GM21515 (cell line): ENCODE measurements around the gene AKR7A2.

Source experiments
- ATAC-seq: cut with Tn5 transposase; IDR thresholded peaks from one replicate; pipeline ENCODE4 v1.9.1; 2021; ENCODE audit not compliant: unreplicated experiment

The AKR7A2 gene

DNA sequence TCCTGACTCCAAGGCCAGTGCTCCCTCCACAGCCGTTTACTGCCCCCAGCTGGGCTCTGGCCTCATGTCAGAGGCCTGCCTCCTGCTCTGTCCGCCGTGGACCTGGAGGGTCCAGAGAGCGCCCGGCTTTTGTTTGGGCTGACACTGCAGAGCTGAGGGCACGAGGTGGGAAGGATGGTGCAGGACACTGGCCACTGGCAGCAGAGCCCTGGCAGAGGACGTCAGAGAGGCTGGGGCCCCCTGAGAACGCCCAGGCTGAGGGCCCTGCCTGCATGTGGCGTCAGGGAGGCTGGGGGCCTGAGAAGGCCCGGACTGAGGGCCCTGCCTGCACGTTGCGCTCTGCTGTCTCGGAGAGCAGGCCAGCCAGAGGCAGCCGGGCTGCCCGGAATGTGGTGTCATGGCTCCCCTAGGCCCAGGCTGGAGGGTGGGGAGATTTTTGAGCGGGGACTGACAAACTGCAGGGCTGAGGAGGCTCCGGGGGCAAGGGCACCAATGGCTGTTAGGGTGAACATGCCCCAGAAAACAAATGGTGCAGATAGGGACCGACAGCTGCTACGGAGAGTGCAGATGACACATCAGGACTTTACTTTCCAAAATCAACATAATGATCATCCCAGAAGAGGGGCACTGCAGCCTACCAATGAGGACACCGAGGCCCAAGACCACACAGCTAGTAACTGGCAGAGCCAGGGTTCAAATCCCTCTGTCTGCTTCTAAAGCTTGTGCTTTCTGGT is 31.8 kb upstream of the AKR7A2 start:
- ATAC-seq = no peak

DNA sequence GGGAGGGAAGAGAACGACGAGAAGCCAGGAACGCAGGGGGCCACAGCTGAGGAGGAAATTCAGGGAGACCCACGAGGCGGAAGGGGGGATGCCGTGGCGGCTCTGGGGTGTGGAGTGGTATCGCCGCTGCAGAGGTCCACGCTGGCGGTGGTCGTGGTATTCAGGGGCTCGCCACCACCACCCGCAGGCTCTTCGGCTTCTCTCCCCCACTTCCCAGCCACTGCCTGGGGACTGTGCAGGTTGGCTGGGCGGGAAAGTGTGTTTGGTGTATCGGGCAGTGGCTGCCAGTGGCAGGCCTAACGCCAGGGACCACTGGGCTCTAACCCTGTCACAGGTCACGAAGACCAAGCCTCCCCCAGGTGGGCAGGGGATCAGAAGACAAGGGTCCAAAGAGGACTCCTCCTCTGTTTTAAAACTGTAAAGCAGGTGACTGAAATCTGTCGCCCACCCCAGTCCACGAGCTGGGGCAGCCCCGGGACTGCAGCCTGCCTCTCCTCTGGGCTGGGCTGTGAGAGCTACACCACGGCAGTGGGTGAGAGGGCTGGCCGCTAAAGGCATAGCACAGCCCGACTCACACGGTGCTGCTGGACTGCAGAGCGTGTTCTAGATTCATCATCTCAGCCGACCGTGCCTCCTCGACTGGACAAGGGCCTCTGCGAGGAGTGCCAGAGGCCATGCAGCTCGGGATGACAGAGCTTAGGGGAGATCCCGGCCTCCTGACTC is 31.1 kb upstream of the AKR7A2 start:
- ATAC-seq = no peak

DNA sequence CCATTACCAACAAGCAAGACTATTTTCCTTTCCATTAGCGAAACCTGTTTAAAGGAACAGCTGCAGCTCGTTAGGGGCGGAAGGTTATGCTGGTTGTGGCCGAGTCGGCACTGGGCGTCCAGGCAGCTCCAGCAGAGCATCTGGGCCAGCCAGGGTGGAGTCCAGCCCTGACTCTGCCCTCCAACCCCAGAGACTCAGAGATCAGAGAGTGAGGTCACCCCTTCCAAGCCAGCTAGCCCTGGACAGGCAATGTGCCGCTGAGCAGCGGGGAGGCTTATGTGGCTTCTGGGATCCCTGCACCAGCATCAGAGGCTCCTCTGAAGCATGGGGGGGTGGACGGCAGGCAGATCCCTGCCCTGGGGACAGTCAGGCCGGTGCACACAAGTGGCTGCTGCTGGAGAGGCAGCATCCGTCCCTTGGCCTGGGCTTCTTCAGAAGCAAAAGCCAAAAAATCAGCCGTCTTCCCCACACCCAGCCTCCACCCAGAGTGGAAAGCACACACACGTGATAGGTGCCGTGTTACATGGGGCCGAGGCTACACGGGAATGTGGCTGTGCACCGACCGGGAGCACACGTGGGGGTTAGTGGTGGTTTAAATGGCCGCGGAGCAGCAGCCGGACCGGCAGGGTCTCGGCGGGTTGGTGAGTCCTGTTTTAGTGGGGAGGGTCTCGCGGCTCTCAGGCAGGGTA is 30.3 kb upstream of the AKR7A2 start:
- ATAC-seq = no peak

DNA sequence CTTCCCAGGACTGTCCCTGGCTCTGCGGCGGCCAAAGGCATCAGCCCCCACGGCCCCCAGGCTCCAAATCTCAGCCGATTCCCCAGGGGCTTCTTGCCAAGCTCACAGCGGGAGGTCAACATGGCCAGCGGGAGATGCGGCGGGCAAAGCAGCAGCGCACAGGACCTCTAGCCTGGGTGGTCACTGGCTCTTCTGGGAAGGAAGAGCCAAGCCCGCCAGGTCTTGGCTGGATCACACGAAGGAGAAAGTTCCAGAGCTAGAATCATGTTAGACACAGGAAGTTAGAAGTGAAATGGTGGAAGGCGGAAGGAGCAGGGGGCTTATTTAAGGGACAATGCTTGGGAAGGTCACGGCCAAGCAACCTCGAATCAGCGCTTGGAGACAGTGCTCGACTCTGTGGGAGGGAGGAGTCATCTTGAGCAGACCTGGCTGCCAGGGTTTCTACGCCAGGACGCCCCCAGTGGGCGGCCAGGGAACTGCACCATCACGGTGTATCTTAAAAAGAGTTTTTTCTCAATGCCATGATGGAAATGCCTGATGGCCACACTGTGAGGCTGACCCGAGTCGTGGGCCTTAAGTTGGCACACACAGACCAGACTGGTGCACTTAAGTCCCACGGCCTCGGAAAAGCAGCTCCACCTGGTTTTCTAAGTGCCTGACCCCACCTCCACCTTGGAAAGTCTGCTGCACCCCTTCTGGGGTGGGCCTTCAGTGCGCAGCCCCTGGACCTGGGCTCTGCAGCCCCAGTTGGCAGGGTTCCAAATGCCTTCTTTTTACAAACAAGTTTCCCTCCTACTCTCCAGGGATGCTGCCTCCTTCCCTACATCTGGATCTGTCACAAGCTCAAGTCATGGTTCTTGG is 29.5 kb upstream of the AKR7A2 start:
- ATAC-seq = no peak

DNA sequence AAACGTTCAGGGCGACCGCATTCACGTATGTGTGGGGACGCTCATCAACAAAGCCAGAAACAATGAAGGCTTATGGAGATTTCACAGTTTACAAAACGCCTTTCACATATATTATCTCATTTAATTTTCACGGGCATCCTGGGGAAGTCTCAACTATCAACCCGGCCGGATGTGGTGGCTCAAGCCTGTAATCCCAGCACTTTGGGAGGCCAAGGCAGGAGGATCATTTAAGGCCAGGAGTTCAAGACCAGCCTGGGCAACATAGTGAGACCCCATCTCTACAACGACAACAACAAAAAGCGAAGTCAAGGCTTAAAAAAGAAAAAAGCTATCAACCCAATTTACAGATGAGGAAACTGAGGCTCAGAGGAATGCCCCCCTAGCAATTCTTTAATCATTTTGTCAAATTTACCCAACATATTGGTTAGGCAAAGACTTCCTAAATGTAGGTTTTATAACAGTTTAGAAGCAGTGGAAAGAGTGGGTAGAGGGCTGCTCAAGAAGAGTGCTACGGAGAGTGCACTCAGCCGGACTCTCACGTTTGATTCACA is 28.5 kb upstream of the AKR7A2 start:
- ATAC-seq = no peak

DNA sequence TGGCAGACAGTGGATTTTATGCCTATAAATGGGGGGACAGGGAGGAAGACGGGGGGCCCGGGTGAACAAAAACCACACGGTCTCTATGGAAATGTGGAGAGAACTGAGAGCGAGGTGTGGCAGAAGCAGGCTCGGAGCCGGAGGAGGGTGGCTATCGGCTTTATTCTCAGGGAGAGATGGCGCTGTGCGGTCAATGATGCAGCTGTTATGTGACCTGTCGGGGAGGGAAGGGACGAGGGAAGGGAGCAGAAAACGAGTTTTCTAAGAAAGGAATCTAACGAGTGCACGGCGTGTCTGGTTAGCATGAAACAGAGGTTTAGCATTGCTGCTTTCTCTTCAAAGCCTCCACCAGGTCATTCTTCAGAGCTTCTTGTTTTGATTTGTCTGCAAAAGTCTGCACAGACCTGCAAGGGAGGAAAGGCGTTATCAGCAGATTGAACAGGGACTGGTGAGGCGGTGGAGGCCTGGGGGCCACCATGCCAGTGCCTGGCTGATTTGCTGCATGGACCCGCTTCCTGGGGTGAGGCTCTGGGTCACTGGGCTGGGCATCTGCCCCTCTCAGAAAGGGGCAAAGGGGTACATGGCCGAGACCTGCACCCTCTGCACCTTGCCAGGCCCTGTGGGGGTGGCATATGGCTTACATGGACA is 27.4 kb upstream of the AKR7A2 start:
- ATAC-seq = no peak

DNA sequence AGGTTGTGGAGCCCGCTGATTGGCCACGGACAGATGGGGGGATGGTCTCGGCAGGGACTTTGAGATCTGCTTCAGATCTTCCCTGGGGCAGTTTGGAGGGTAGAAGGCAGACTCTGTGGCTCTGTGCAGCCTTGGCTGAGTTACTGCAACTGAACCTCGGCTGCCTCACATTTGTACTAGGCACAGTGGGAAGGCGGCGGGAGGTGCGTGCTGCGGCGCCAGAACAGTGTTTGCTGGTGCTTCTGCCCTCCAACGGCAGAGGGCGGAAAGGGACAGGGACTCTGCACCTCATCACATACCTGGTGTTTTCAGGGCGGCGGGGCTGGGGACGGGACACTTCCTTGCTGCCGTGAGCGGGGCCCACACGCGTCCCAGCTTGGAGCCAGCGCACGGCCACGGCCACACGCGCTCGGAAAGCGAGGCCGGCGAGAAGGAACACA is 26.4 kb upstream of the AKR7A2 start:
- ATAC-seq = no peak

DNA sequence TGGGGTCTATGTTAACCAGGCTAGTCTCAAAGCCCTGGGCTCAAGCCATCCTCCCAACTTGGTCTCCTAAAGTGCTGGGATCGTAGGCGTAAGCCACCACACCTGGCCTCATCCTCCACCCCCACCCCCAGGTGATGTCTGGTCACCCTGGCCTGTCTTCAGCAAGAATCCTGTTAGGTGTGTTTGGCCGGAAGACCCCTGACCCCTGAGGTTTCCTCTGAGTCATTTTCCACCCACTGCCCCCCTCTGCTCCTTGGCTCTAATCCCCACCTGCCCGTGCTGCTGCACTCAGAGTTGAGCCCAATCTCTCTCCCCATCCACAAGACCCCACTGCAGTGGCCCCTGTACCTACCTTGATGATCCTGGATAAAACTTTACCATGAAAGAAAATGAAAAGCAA is 25.3 kb upstream of the AKR7A2 start:
- no peak for ATAC-seq

DNA sequence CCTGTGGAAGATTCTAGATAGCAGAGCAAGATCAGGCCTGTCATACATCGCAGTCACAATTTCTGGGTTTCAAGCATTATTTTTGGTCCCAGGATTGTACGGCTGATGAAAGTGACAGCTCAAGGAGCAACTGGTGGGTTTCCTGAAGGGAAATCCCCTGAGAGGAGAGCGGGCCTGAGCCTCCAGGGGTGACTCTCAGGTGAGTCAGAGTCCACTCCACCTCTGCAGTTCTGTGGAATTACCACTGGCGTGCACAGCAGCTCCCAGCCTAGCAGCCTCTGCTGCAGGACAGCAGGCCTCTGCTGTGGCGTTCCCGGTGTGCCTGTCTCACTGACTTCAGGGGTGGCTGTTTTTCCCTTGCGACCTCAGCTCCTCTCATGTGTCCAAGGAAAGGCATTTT is 24.6 kb upstream of the AKR7A2 start:
- ATAC-seq = no peak

DNA sequence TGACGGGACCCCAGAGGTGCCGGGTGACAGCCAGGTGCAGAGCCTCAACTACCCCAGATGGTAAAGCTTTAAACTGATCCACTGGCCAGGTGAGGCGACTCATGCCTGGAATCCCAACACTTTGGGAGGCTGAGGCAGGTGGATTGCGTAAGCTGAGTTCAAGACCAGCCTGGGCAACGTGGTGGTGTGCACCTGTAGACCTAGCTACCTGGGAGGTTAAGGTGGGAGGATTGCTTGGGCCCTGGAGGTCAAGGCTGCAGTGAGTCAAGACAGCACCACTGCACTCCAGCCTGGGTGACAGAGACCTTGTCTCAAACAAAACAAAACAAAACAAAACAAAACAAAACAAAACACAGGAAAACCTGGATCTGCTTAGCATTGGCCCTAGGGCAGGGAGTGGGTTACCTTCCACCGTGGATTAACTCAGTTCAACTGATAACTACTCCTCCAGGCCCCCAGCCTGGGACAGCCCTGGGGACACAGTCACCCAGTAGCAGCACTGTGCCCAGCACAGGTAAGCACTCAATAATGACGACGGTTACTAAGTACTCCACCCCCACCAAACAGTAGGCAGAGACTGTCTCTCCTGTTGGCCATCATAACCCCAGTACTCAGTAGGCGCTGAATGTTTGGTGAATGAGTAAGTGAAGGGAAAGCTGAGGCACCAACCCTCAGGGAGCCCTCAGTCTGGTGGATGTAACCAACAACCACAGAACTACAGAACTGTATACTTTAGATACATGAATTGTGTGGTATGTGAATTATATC is 21.8 kb upstream of the AKR7A2 start:
- ATAC-seq = no peak

DNA sequence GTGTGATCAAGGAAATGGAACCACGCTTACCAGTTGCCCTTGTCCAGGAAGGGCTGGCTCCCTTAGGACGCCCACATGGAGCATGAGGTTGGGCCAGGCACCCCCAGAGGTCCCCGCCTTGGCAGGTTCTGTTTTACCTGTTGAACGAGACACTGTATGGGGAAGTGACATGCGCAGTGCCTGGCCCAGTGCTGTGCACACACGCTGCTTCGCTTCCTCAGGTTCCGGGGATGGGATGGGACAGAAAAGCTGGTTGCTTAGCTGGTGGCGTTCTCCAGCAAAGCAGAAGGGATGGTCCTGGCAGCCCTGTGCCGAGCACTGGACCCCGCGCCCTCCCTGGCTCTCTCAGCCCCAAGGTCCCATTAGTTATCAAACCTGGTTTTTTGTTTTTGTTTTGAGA is 20.9 kb upstream of the AKR7A2 start:
- ATAC-seq = no peak

DNA sequence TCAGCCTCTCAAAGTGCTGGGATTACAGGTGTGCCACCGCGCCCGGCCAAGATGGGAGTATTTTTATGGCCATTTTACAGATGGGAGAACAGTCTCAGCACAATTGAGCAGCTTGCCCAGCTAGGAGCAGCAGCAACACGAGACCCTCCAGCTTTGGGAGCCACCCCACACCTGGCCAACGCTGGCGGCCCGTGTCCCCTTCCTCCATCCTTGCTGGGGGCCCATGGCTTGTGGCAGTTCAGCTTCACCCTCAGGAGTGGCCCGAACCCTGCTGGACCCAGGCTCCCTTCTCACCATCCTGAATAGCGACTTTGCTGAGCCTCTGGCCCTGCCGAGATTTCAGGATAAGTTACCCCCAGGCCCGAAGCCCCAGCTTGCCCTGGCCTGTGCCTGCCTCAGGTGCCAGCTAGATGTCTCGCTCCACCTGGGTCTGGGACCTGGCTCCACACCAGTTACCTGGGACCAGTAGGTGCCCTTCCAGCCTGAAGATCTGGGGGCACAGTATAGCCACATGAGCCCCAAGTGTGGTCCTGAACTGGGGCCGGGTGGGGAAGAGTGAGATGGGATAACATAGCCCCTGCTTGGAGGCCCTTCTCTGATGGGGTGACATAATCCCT is 19.4 kb upstream of the AKR7A2 start:
- no peak for ATAC-seq

DNA sequence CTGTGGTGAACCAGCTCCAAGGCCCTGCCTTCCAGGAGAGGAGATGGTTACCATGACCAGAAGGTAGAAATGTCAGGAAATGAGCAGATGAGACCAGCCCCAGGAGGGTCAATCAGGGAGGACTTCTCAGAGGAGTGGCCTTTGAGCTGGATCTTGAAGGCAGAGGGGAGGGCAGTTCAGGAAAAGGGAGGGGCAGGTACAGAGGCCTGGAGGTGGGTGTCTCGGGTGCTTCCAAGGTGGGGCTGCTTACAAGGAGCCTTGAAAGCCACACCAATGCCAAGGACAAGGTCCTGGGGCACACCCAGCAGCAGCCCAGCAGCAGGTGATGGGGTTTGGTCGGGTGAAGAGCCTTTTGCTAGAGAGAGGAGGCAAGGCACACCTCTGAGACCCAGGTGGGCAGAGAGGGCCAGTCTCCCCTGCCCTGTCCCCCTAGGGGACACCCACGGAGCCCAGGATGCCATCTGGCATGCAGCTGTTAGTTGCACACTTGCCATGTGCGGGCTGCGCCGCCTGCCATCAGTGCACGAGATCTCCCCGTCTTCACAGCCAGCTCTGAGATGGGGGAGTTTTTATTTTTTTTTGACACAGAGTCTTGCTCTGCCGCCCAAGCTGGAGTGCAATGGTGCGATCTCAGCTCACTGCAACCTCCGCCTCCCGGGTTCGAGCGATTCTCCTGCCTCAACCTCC is 18.6 kb upstream of the AKR7A2 start:
- ATAC-seq = no peak

DNA sequence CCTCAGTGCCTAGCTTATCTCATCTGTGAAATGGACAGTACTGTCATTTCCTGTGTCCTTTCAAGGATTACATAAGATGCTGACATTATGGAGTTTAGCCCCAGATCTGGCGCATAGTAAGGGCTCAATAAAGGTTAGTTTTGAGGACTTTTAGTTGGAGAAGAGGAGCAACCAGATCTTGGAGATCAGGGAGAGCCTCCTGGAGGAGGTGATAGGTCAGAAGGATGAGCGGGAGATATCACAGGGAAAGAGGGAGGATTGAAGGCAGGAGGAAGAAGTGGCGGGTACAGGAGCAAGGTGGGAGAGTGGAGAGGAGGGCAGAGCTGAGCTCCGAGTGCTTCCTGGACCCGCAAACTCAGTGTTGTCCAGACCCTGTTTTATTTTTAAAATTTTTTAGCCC is 17.7 kb upstream of the AKR7A2 start:
- ATAC-seq = no peak

DNA sequence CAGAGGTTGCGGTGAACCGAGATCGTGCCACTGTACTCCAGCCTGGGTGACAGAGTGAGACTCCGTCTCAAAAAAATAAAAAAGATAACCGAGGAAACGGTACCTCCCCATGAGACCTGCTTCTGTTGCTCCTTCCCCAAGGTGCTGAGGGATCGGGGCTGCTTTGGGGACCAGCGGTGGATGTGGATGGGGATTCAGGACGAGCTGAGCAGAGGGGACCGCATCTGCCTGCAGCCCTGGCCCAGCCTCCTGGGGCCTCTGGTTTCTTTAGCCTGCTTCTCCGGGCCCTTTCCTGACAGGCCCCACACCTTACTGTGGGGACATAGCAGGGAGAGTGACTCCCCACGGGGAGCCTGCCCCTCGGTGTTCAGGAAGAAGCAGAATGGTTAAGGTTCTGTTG is 17.2 kb upstream of the AKR7A2 start:
- ATAC-seq = no peak

DNA sequence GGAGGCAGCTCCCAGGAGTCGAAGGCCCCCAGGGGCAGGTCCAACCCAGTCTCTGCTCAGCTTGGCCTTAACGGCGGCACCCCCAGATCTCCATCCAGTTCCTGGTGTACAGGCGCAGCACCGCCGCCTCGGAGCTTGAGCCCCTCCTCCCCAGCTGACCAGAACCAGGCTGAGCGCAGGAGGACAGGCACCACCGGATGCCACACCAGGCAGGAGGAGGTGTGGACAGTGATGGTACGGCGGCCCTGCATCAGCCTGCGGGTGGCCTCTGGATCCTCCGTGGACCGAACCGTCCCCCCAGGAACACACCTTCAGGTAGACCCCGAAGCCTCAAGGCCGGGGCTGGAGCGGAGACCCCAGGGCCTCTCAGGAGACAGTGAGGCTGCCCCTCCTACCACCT is 16.5 kb upstream of the AKR7A2 start:
- ATAC-seq = no peak

DNA sequence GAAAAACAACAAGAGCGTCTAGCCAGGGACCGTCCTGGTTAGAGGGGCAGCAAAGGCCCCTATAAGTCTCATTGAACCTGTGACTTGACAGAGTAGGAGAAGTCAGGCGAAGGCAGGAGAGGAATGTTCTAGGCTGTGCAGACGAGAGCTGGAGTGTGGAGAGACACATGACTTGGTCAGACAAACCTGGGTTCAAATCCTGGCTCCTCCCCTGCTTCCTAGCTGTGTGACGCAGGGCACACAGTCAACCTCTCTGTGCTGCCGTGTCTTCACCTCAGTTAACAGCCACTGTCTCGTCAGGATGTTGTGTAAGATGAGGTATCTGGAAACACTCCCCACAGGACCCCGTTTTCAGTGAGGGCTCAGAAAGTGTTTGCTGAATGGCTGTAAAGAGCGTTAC is 15.8 kb upstream of the AKR7A2 start:
- ATAC-seq = no peak

DNA sequence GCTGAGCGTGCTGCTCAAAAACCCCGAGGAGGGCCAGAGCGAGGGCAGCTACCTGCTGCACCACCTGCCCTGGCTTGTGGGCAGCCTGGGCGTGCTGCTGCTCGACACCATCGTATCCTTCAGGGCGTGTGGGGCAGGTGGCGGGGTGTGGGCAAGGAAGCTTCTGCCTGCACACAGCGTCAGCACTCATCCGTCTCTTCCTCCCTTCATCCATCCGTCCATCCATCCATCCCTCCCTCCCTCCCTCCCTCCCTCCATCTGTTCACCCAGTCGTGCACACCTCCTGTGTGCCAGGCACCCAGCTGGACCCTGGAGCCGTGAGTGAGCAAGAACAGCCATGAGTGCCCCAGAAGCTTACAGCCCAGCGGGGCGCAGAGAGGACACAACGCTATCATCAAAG is 15.4 kb upstream of the AKR7A2 start:
- ATAC-seq = no peak

DNA sequence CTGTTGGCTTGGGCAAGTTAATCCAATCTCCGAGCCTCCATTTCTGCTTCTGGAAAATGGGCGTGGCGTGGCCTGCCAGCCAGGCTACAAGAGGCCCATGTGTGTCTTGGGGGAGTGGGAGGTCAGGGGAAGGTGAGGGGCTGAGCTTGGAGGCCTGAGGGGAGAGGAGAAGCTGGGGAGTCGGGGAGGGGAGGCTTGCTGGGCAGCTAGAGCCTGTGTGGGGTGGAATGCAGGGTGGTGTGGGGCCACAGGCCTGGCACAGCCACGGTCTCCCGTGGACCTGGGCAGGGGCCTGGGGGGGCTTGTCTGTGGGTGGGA is 14.8 kb upstream of the AKR7A2 start:
- no peak for ATAC-seq
